SK-N-MC (cell line): ENCODE measurements around the gene SNX9.

ENCODE experiments used
- EZH2 ChIP-seq: fragments of 200-600 bp; sonication (generic); IDR thresholded peaks from one replicate; pipeline ENCODE4 v1.6.1; 2017; ENCODE audit warnings: antibody characterized with exemption
- POLR2AphosphoS5 ChIP-seq: IDR thresholded peaks from 2 replicates; pipeline ENCODE4 v1.6.1; 2012; ENCODE audit warnings: mild to moderate bottlenecking, low read depth, low read length, borderline replicate concordance

- TF ChIP-seq POLR2AphosphoS5: no peak
- no peak for TF ChIP-seq EZH2
Measured at GRCh38 chr6:157984128-157984527, 161.1 kb downstream of the SNX9 start.
